Omental fat pad (tissue), 4 donors: ENCODE data around the gene RNF227. TPM values are rescaled to one million over a fixed set of nuclear protein-coding genes. Genes with fewer than 3 reads are reported as not detected.
A peak's percentile ranks its signal among the peaks of the same experiment; 100 is the strongest.

Experiments
- ATAC-seq: fragments of 150-250 bp; one replicate; pipeline ENCODE4 v1.9.1; 2016; ENCODE audit warnings: mild to moderate bottlenecking, moderate library complexity; ENCODE audit not compliant: low FRiP score
- DNase-seq: peaks from one replicate; pipeline ENCODE4 v3.0.0-alpha.2; 2019; ENCODE audit warnings: low spot score
- total RNA-seq, 4 donors: library from RNA; depleted of rRNA; stranded (reverse); fragments of >200 nt; gene quantifications; one replicate each; pipeline ENCODE4 v1.1.0, GENCODE V29; 2016
- TF ChIP-seq, protein P1 (sequence below), 3 donors: fragments of 450-650 bp; IDR thresholded peaks; one replicate each; pipeline ENCODE4 v1.5.1; 2016 to 2017; ENCODE audit warnings: antibody characterized with exemption in 3 of 3, mild to moderate bottlenecking in 3 of 3, moderate library complexity in 2 of 3

The RNF227 gene
- total RNA-seq, 4 donors from 2014 or later = 4.1 to 19.1 (median 9.7) TPM

DNA sequence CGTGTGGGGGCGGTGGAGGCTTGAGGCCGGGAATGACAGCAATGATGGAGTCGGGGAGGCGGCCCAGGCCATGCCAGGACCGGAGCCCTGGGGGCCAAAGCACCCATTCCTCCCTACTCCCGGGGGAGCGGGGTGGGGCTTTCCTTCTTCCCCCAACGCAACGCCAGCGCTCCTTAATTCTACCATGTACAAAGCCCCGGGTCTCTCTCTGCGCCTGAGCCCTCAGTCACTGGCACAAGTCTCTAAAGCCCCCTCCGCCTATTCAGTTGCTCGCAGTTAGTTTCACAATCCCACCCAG, 245 bp upstream of the RNF227 start:
- TF ChIP-seq, protein P1, sequence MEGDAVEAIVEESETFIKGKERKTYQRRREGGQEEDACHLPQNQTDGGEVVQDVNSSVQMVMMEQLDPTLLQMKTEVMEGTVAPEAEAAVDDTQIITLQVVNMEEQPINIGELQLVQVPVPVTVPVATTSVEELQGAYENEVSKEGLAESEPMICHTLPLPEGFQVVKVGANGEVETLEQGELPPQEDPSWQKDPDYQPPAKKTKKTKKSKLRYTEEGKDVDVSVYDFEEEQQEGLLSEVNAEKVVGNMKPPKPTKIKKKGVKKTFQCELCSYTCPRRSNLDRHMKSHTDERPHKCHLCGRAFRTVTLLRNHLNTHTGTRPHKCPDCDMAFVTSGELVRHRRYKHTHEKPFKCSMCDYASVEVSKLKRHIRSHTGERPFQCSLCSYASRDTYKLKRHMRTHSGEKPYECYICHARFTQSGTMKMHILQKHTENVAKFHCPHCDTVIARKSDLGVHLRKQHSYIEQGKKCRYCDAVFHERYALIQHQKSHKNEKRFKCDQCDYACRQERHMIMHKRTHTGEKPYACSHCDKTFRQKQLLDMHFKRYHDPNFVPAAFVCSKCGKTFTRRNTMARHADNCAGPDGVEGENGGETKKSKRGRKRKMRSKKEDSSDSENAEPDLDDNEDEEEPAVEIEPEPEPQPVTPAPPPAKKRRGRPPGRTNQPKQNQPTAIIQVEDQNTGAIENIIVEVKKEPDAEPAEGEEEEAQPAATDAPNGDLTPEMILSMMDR (IDR thresholded peaks at IDR 0.05) = no peak
- ATAC-seq (peak; percentile 5), DNase-seq (no peak)

DNA sequence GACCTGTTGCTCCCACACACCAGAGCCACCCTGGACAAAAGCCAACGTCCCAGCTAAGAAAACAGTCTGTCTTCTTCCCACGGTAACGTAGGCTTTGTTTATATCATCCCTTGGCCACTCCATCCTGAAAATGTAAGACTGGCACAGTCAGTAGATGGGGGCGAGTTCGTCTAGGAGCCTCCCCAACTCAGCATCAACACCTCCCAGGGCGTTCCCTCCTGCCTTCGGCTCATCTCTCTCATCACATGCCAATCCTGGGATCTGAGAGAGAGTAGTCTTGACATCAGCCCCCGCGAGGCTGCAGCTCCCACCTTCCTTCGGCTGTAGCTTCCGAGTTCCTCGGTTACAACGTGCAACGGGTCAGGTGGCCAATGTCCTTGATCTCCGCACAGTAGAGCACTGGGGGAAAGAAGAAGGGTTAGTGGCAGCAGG, 894 bp downstream of the RNF227 start:
- no peak for DNase-seq
- ATAC-seq = peak; percentile 38
- TF ChIP-seq, protein P1 (IDR thresholded peaks at IDR 0.05) = no peak

DNA sequence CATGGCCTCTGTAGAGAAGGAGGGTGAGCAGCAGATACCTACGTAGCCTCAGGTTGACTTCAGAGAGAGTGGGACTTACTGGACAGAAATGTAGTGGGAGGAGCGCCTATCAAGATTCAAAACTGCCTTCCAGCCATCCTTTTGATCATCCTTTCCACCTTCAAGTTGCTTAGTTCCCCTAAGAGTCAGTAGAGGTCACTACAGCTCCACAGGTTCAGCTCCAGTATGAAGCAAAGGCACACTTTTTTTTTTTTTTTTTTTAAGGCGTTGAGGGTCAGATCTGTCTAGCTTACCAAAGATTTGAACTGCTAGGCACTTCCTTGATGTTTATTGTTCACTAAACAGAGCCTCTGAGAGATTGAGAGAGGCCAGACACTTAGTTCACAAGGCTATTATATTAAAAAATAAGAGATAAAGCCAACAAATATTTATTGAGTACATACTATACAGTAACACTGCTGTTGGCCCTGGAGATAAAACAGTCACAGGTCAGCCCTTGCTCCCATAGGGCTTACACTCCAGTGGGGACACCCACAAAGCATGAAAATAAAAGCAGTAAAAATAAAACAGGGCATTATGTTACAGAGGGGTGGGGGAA, 3.1 kb downstream of the RNF227 start:
- TF ChIP-seq, protein P1 (IDR thresholded peaks at IDR 0.05) = no peak
- no peak for DNase-seq
- no peak for ATAC-seq

DNA sequence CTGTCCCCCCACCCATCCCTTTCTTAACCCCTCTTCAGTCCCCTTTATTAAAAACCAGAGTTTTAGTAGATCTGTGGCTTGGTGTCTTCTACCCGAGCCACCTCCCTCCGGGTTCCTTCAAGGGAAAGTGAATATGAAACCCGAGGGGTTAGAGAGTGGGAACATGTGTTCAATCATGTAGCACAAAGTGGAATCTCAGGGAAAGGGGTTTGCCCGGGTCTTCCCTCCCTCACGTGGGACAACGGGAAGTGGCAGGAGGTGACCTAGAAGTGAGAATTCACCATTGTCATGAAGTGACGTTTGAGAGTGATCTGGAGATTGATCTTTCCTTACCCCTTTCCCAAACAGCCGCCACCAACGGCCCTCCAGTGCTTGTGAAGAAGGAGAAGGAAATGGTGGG, 5.0 kb downstream of the RNF227 start:
- ATAC-seq (no peak), DNase-seq (no peak)
- TF ChIP-seq, protein P1 (IDR thresholded peaks at IDR 0.05) = no peak

DNA sequence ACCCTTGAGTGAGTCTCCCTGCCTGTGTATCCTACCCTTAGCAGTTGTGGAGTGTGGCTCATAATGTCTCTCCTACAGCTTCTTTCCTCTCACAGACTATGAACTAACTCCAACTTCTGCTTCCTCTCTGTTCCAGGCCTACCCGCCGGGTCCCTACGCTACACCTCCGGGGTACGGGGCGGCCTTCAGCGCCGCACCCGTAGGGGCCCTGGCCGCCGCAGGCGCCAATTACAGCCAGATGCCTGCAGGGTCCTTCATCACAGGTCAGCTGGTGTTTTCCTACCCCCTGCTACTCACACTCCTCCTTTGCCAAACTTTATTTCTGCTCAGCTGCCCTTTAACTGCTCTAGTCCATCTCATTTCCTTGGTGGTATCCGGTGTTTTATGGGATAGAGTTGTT, 5.4 kb downstream of the RNF227 start:
- no peak for DNase-seq
- no peak for ATAC-seq
- TF ChIP-seq, protein P1 (IDR thresholded peaks at IDR 0.05) = no peak

DNA sequence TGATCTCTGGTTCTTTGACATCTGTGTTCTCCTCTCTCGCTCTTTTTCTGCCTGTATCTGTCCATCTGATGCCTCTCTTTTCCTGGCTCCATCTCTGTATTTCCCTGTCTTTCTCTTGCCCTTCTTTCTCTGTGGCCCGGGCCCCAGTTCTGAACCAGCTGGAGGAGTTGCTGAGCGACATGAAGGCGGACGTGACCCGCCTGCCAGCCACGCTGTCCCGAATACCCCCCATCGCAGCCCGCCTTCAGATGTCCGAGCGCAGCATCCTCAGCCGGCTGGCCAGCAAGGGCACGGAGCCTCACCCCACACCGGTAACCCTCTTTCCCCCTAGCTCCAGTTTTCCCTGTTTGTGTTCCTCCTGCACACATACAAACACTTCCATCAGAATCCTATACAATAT, 5.8 kb downstream of the RNF227 start:
- TF ChIP-seq, protein P1 (IDR thresholded peaks at IDR 0.05) = no peak
- ATAC-seq = no peak
- no peak for DNase-seq

DNA sequence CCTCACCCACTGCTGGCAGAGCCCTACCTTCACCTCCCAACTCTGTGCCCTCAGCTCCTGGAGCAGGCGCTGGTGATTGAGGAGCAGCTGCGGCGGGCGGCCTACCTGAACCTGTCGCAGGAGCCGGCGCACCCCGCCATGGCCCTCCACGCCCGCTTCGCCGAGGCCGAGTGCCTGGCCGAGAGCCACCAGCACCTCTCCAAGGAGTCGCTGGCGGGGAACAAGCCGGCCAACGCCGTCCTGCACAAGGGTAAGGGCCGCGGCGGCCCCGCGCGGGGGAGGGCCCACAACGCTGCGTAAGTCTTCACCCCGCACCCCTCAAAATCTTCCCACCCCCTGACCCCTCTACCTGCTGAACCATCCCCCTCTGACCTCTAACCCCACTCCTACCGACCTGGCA, 7.0 kb downstream of the RNF227 start:
- TF ChIP-seq, protein P1 (IDR thresholded peaks at IDR 0.05) = no peak
- ATAC-seq (no peak), DNase-seq (no peak)
